ENCODE data around the gene AQP3.

DNA sequence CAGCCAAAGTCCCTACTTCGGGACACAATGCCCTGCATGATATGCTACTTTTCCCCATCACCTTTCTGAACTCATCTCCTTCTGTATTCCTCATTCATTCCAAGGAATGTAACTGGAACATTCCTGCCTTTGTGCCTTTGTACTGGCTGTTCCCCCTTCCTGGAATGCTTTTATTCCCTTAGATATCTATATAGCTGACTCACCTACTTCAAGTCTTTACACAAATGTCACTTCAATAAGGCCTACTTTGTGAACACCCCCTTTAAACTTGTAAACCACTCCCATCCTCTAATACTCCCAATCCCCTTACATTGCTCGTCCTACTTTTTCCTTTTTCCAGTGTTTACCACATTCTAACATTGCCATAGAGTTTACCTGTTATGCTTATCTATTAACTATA lies 24.0 kb upstream of the AQP3 start:
- TF ChIP-seq CTCF (IDR thresholded peaks at IDR 0.05 in 4 of 5, conservative IDR thresholded peaks at IDR 0.05 in 1 of 5) (no peak), POLR2A (IDR thresholded peaks at IDR 0.05) (no peak)

Measured in gastrocnemius medialis (tissue), 4 donors.